H1 (cell line): Measurements from ENCODE around the gene CRPPA.
"Not testable (repeated sequence)": the region's sequence is repeated elsewhere in the genome, so short reads cannot be mapped to it uniquely, and the experiment has no call there.

Experiments
- CREB1 ChIP-seq: IDR thresholded peaks from 2 replicates; pipeline ENCODE4 v1.6.1; 2012; ENCODE audit warnings: inconsistent platforms
- CTCF ChIP-seq, 3 experiments: IDR thresholded peaks; 1 replicate in 2 of 3; 2 replicates in 1 of 3; pipeline versions ENCODE4 v1.5.1 to v1.6.1; 2011; ENCODE audit warnings: low read length in 3 of 3, mild to moderate bottlenecking in 3 of 3, inconsistent platforms in 2 of 3, low read depth in 1 of 3, moderate library complexity in 1 of 3; ENCODE audit not compliant: insufficient read depth in 1 of 3; ENCODE audit errors: control extremely low read depth in 1 of 3
- POLR2A ChIP-seq, 2 experiments: IDR thresholded peaks; 1 replicate in 1 of 2; 2 replicates in 1 of 2; pipeline ENCODE4 v1.6.1; 2011; ENCODE audit warnings: low read depth in 2 of 2, low read length in 2 of 2, mild to moderate bottlenecking in 2 of 2; ENCODE audit errors: control extremely low read depth in 1 of 2

DNA sequence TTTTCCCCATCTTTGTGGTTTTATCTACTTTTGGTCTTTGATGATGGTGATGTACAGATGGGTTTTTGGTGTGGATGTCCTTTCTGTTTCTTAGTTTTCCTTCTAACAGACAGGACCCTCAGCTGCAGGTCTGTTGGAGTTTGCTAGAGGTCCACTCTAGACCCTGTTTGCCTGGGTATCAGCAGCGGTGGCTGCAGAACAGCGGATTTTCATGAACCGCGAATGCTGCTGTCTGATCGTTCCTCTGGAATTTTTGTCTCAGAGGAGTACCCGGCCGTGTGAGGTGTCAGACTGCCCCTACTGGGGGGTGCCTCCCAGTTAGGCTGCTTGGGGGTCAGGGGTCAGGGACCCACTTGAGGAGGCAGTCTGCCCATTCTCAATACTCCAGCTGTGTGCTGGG is 38.2 kb downstream of the CRPPA start:
- not testable (repeated sequence) for TF ChIP-seq POLR2A (IDR thresholded peaks at IDR 0.05; ENCODE audit: control extremely low read depth in 1 of 2, low read depth in 2 of 2, low read length in 2 of 2); CREB1; CTCF (IDR thresholded peaks at IDR 0.05; ENCODE audit: control extremely low read depth in 1 of 3, insufficient read depth in 1 of 3, low read depth in 1 of 3, low read length in 3 of 3)
